Right lobe of liver (tissue), 4 donors: ENCODE measurements around the gene RNPEP.
"Not testable (repeated sequence)": the region's sequence is repeated elsewhere in the genome, so short reads cannot be mapped to it uniquely, and the experiment has no call there.

Source experiments
- POLR2A ChIP-seq: fragments of 450-650 bp; IDR thresholded peaks from one replicate; pipeline ENCODE4 v1.6.1; 2017; ENCODE audit warnings: antibody characterized with exemption, mild to moderate bottlenecking
- TF ChIP-seq, protein P1 (sequence below), 4 donors: fragments of 200-600 bp in 3 of 4; fragments of 450-650 bp in 1 of 4; IDR thresholded peaks; one replicate each; pipeline versions ENCODE4 v1.5.1 to v1.8.0; 2016 to 2022; ENCODE audit warnings: antibody characterized with exemption in 4 of 4, mild to moderate bottlenecking in 2 of 4
- donor health status: DM: no; HTN: no; CAD: no.
- donor health status: DM: no; HTN: no; CAD: no.
- donor health status: DM: no; HTN: yes; CAD: no.

DNA sequence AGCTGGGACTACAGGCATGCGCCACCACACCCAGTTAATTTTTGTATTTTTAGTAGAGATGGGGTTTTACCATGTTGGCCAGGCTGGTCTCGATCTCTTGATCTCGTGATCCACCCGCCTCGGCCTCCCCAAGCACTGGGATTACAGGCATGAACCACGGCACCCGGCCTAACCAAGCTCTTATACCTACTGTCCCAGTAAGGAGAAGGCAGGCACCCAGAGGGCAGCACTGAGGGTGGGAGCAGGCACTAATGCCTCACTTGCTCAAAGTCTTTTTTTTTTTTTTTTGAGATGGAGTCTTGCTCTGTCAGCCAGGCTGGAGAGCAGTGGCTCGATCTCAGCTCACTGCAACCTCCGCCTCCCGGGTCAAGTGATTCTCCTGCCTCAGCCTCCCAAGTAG, 42.1 kb upstream of the RNPEP start:
- TF ChIP-seq POLR2A: not testable (repeated sequence)
- TF ChIP-seq, protein P1, sequence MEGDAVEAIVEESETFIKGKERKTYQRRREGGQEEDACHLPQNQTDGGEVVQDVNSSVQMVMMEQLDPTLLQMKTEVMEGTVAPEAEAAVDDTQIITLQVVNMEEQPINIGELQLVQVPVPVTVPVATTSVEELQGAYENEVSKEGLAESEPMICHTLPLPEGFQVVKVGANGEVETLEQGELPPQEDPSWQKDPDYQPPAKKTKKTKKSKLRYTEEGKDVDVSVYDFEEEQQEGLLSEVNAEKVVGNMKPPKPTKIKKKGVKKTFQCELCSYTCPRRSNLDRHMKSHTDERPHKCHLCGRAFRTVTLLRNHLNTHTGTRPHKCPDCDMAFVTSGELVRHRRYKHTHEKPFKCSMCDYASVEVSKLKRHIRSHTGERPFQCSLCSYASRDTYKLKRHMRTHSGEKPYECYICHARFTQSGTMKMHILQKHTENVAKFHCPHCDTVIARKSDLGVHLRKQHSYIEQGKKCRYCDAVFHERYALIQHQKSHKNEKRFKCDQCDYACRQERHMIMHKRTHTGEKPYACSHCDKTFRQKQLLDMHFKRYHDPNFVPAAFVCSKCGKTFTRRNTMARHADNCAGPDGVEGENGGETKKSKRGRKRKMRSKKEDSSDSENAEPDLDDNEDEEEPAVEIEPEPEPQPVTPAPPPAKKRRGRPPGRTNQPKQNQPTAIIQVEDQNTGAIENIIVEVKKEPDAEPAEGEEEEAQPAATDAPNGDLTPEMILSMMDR (IDR thresholded peaks at IDR 0.05): not testable (repeated sequence)
